WERI-Rb-1 (cell line): Measurements from ENCODE around the gene NPLOC4.
A peak's percentile ranks its signal among the peaks of the same experiment; 100 is the strongest.

Source experiments
- DNase-seq: peaks from one replicate; pipeline ENCODE4 v3.0.0-alpha.2; 2020
- H3K27ac ChIP-seq: fragments of 250-450 bp; sonication (Bioruptor Pico); 2 replicates; pipeline ENCODE4 v1.5.1; 2020; ENCODE audit warnings: mild to moderate bottlenecking, moderate library complexity
- H3K27me3 ChIP-seq: fragments of 250-450 bp; sonication (Bioruptor Pico); 2 replicates; pipeline ENCODE4 v1.5.1; 2021; ENCODE audit warnings: mild to moderate bottlenecking, low read depth, moderate library complexity; ENCODE audit not compliant: insufficient read depth, severe bottlenecking
- H3K36me3 ChIP-seq: fragments of 250-450 bp; sonication (Bioruptor Pico); 2 replicates; pipeline ENCODE4 v1.5.1; 2020; ENCODE audit warnings: mild to moderate bottlenecking, moderate library complexity
- H3K4me3 ChIP-seq: 2 replicates; pipeline ENCODE4 v1.5.1; 2011; ENCODE audit warnings: low read depth, mild to moderate bottlenecking, control low read depth, low read length
- H3K9me3 ChIP-seq: fragments of 250-450 bp; sonication (Bioruptor Pico); 2 replicates; pipeline ENCODE4 v1.5.1; 2021; ENCODE audit warnings: mild to moderate bottlenecking, moderate library complexity; ENCODE audit not compliant: severe bottlenecking
- CTCF ChIP-seq: IDR thresholded peaks from 2 replicates; pipeline ENCODE4 v1.5.1; 2011; ENCODE audit warnings: low read depth, mild to moderate bottlenecking, control low read depth, inconsistent platforms, low read length

NPLOC4 gene

GRCh38 chr17:81523402-81524038 lies 113.4 kb downstream of the NPLOC4 start:
- no peak for DNase-seq
- H3K36me3 ChIP-seq, result no peaks in the 10 kb centered on the region
- H3K27me3 ChIP-seq, result no peaks in the 10 kb centered on the region
- H3K27ac ChIP-seq, result no peak overlapping the region
- TF ChIP-seq CTCF, result no peak; the same call in 1 of the 2 replicates
- no peak overlapping the region for H3K4me3 ChIP-seq
- no peaks in the 10 kb centered on the region for H3K9me3 ChIP-seq

- no peak overlapping the region for H3K4me3 ChIP-seq
- H3K27me3 ChIP-seq, result no peaks in the 10 kb centered on the region
- no peak overlapping the region for H3K27ac ChIP-seq
- no peaks in the 10 kb centered on the region for H3K36me3 ChIP-seq
- no peaks in the 10 kb centered on the region for H3K9me3 ChIP-seq
- TF ChIP-seq CTCF, result peak; percentile 25; the same call in 1 of the 2 replicates
- DNase-seq, result peak; percentile 70
These were observed 114.2 kb downstream of the NPLOC4 start for GRCh38 chr17:81522491-81523401.

GRCh38 chr17:81520021-81520901 lies 116.7 kb downstream of the NPLOC4 start:
- Histone ChIP-seq H3K9me3 (no peaks in the 10 kb centered on the region), H3K27me3 (no peaks in the 10 kb centered on the region), H3K36me3 (no peaks in the 10 kb centered on the region; the same call in 1 of the 2 replicates), H3K27ac (peak overlapping the region; percentile 59), H3K4me3 (peak overlapping the region; percentile 41)
- no peak for DNase-seq
- TF ChIP-seq CTCF, result no peak

GRCh38 chr17:81519284-81520020 lies 117.5 kb downstream of the NPLOC4 start:
- Histone ChIP-seq H3K27me3 (no peaks in the 10 kb centered on the region), H3K27ac (peak overlapping the region; percentile 59), H3K9me3 (no peaks in the 10 kb centered on the region), H3K36me3 (no peaks in the 10 kb centered on the region; the same call in 1 of the 2 replicates), H3K4me3 (peak overlapping the region; percentile 41)
- no peak for DNase-seq
- peak; percentile 57 for TF ChIP-seq CTCF

GRCh38 chr17:81518785-81519283 lies 118.1 kb downstream of the NPLOC4 start:
- Histone ChIP-seq H3K9me3 (no peaks in the 10 kb centered on the region), H3K4me3 (peak overlapping the region; percentile 41), H3K36me3 (no peaks in the 10 kb centered on the region; the same call in 1 of the 2 replicates), H3K27ac (peak overlapping the region; percentile 59), H3K27me3 (no peaks in the 10 kb centered on the region)
- DNase-seq, result no peak
- no peak for TF ChIP-seq CTCF
